Colonic mucosa (tissue), 4 donors: ENCODE results near the gene MMP21. TPM values are rescaled to one million over a fixed set of nuclear protein-coding genes. Genes with fewer than 3 reads are reported as not detected.

ENCODE experiments used
- DNase-seq: peaks from one replicate; pipeline ENCODE4 v3.0.0-alpha.2; 2020
- H3K27ac ChIP-seq: fragments of 200-600 bp; one replicate; pipeline ENCODE4 v1.8.0; 2021
- H3K27me3 ChIP-seq: fragments of 200-600 bp; one replicate; pipeline ENCODE4 v1.8.0; 2021
- H3K36me3 ChIP-seq: fragments of 200-600 bp; one replicate; pipeline ENCODE4 v1.8.0; 2021
- H3K4me1 ChIP-seq: fragments of 200-600 bp; one replicate; pipeline ENCODE4 v1.8.0; 2021; ENCODE audit warnings: mild to moderate bottlenecking
- H3K4me3 ChIP-seq: fragments of 200-600 bp; one replicate; pipeline ENCODE4 v1.8.0; 2021
- H3K9ac ChIP-seq, 2 donors: one replicate each; pipeline ENCODE4 v1.7.0; 2013; ENCODE audit warnings: control low read depth in 2 of 2, low read depth in 2 of 2, low read length in 2 of 2
- H3K9me3 ChIP-seq: fragments of 200-600 bp; one replicate; pipeline ENCODE4 v1.8.0; 2021
- intact Hi-C: fragments of 100-400 bp; cut with DNase I; formaldehyde crosslinking; loops from one replicate; pipeline ENCODE4 v1.14.1; 2022
- total RNA-seq, 2 donors: library from RNA; stranded (reverse); fragmentation: NEBNext Ultra II Directional in 1 of 2; extraction: Animal tissue kit (Norgen Biotek cat#: 25700) in 1 of 2; gene quantifications; one replicate each; pipeline ENCODE4 v1.2.1, GENCODE V29; 2021
- TF ChIP-seq, protein P1 (sequence below): fragments of 200-600 bp; IDR thresholded peaks from one replicate; pipeline ENCODE4 v1.8.0; 2022; ENCODE audit warnings: antibody characterized with exemption, mild to moderate bottlenecking
- donor health status: healthy.
- donor health status: DM: no; HTN: no; CAD: no.
- donor health status: DM: no; HTN: no; CAD: no.

Gene MMP21
- total RNA-seq, 2 donors from 2014 or later: not detected

- no peaks in the 10 kb centered on the region for H3K36me3 ChIP-seq
- no peak overlapping the region for H3K27ac ChIP-seq
- no peaks in the 10 kb centered on the region for H3K27me3 ChIP-seq
- H3K4me1 ChIP-seq: no peaks in the 10 kb centered on the region
- H3K4me3 ChIP-seq: no peak overlapping the region
- H3K9me3 ChIP-seq: no peaks in the 10 kb centered on the region
- intact Hi-C loops: no loop called here
- H3K9ac ChIP-seq: no peak overlapping the region
- no peak for DNase-seq
- TF ChIP-seq, protein P1, sequence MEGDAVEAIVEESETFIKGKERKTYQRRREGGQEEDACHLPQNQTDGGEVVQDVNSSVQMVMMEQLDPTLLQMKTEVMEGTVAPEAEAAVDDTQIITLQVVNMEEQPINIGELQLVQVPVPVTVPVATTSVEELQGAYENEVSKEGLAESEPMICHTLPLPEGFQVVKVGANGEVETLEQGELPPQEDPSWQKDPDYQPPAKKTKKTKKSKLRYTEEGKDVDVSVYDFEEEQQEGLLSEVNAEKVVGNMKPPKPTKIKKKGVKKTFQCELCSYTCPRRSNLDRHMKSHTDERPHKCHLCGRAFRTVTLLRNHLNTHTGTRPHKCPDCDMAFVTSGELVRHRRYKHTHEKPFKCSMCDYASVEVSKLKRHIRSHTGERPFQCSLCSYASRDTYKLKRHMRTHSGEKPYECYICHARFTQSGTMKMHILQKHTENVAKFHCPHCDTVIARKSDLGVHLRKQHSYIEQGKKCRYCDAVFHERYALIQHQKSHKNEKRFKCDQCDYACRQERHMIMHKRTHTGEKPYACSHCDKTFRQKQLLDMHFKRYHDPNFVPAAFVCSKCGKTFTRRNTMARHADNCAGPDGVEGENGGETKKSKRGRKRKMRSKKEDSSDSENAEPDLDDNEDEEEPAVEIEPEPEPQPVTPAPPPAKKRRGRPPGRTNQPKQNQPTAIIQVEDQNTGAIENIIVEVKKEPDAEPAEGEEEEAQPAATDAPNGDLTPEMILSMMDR: no peak
Measured at GRCh38 chr10:125769175-125769574, 6.4 kb downstream of the MMP21 start.

DNA sequence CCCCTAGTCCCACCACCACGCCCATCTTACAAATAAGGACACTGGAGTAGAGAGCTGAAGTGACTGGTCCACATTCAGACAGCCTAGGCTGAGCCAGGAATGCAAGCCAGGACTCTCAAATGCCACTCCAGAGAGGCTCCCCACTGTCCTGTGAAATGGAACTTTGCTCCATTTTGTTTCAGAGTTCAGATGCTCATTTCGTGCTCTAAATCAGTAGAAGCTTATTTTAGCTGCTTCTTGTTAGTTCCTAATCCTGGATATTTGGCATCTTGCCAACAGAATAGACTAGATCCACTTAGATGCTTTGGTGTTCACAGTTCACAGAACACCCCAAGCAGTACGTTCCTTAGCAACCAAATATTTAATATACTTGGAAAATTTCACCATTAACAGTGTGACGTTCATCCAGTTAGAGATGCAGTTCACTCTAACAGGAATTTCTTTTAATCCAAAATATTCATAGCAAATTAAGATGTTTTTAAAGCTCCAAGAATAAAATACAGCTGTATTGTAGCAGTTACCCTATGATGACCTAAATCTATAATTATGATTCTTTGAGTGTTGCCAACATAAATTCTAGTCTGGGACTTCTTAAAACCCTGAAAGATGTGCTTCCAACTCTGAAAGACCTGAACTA, 7.3 kb downstream of the MMP21 start:
- Histone ChIP-seq H3K27me3 (no peaks in the 10 kb centered on the region), H3K9ac (no peak overlapping the region), H3K36me3 (no peaks in the 10 kb centered on the region), H3K4me3 (no peak overlapping the region), H3K27ac (no peak overlapping the region), H3K4me1 (no peaks in the 10 kb centered on the region), H3K9me3 (no peaks in the 10 kb centered on the region)
- intact Hi-C loops: no loop called here
- TF ChIP-seq, protein P1: no peak
- DNase-seq: no peak

DNA sequence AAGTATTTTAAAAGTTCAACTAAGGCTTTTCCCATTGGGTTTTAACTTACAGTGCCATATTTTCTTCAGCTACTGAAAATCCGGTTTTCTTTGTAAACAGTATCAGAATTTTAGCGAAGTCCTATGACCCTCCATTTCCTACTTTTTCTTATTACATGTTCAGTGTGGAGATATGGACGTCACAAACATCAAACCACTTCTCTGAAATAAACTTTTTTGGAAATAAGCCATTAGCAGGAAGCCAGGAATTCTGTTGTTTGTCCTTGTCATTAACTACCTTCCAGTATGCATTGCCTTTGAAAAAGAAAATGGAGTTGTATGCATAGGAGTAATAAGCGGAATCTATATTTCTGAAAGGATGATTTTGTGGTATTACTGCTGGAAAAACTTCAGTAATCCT, 9.1 kb downstream of the MMP21 start:
- H3K27ac ChIP-seq: no peak overlapping the region

GRCh38 chr10:125765835-125766234, 9.8 kb downstream of the MMP21 start:
- Histone ChIP-seq H3K36me3 (no peaks in the 10 kb centered on the region), H3K4me1 (no peaks in the 10 kb centered on the region), H3K27me3 (no peaks in the 10 kb centered on the region), H3K9ac (no peak overlapping the region), H3K27ac (no peak overlapping the region), H3K9me3 (no peaks in the 10 kb centered on the region), H3K4me3 (no peak overlapping the region)
- no peak for DNase-seq
- TF ChIP-seq, protein P1: no peak
- intact Hi-C loops: no loop called here

More for the DNA sequence above, 9.1 kb downstream of the MMP21 start:
- no peaks in the 10 kb centered on the region for H3K9me3 ChIP-seq
- no peak for DNase-seq
- H3K4me1 ChIP-seq: no peaks in the 10 kb centered on the region
- no peak overlapping the region for H3K4me3 ChIP-seq
- no peaks in the 10 kb centered on the region for H3K36me3 ChIP-seq
- H3K9ac ChIP-seq: no peak overlapping the region
- no peaks in the 10 kb centered on the region for H3K27me3 ChIP-seq
- intact Hi-C loops: no loop called here
- TF ChIP-seq, protein P1: no peak

DNA sequence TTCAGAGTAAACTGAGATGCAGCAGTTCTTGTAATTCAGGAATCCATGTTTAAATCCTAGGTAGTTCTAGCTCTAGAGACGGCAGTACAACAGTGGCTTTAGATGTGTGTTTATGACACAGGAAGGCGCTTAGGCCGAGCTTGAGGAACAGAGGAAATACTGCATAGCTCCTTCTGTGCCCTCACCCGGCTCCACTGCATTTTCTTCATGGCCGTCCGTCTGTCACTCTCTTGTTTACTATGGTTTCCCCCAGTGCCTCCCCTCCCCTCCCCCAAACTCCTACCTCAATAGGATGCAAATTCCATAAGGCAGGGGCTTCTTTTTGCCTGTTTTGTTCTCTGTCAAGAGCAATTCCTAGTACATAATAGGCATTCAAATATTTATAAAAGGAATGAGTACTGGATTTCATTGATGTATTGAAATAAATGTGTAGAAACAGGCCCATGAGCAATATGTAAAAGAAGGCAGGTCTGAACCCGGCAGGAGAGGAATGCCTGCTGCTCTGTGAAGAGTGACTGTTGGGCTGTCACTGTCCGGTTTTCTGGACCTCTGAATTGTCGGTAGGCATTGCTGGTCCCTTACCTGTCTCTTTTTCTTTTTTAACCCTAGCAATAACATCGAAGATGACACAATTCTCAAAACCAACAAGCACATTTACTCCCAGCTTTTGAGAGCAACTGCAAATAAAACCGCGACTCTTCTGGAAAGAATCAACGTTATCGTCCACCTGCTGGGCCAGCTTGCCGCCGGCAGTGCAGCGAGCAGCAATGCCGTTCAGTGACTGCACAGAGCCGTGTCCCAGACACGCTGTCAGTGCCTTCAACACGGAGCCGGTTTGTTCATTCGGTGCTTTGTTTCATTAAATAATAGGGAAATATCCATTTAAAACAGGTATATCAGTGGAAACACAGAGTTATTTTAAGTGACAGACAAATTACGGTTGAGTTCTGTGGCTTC, 12.7 kb downstream of the MMP21 start:
- intact Hi-C loops: no loop called here
- Histone ChIP-seq H3K4me3 (no peak overlapping the region), H3K27ac (no peak overlapping the region), H3K36me3 (no peaks in the 10 kb centered on the region), H3K9me3 (no peaks in the 10 kb centered on the region), H3K27me3 (no peaks in the 10 kb centered on the region), H3K9ac (no peak overlapping the region), H3K4me1 (no peaks in the 10 kb centered on the region)
- TF ChIP-seq, protein P1: no peak
- DNase-seq: no peak
